HFF-Myc (cell line): ENCODE results near the gene LMX1A.

Experiments used
- DNase-seq: peaks from one replicate; pipeline ENCODE4 v3.0.0-alpha.2; 2011; ENCODE audit warnings: low read depth; ENCODE audit errors: extremely low read depth
- H3K4me3 ChIP-seq: replicated peaks from 2 replicates; pipeline ENCODE4 v1.5.1; 2011; ENCODE audit warnings: low read depth, mild to moderate bottlenecking, control low read depth, low read length
- CTCF ChIP-seq: IDR thresholded peaks from 2 replicates; pipeline ENCODE4 v1.5.1; 2012; ENCODE audit warnings: mild to moderate bottlenecking, low read depth, low read length, control low read depth; ENCODE audit errors: missing control alignments

The LMX1A gene

DNA sequence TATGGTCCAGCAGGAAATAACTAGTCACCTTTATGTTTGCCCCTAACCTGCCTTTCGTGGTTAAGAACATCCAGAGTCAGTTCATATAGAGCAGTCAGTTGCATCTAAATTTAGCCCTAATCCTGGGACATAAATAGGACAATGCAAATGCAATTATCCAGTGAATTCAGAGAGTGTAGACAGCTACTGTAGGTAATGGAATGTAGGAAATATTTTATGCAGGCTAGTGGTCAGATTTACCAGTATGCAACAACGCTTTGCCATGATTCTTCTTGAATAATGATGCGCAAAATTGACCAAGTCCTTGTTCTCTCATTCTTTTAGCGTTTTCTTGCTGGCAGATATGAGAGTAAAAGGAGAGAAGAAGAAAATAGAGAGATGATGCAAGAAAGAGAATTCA is 165.4 kb downstream of the LMX1A start:
- no peak for DNase-seq
- no peak for TF ChIP-seq CTCF
- no peak overlapping the region for H3K4me3 ChIP-seq

DNA sequence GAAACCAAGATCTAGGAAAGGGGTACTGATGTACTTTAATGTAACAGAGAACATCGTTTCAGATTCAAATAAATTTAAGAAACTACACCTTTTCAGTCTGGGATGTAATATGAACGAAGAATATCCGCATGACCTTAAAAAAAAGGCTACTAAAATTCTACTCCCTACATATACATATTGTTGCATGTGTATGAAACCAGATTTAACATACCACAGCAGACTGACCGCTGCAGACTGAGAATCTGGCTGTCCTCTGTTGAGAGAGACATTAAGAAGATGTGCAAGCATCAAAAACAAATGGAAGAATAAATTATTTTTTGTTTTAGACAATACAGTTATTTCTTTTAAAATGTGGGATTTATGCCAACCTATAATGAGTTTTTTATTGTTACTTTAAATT is 166.6 kb downstream of the LMX1A start:
- no peak for TF ChIP-seq CTCF
- DNase-seq, result no peak
- no peak overlapping the region for H3K4me3 ChIP-seq

GRCh38 chr1:165189011-165189410 is 167.5 kb downstream of the LMX1A start:
- TF ChIP-seq CTCF, result no peak
- DNase-seq, result no peak
- H3K4me3 ChIP-seq, result no peak overlapping the region

- H3K4me3 ChIP-seq, result no peak overlapping the region
- TF ChIP-seq CTCF, result no peak
- DNase-seq, result no peak
These were observed 169.2 kb downstream of the LMX1A start for GRCh38 chr1:165187031-165188009.

- H3K4me3 ChIP-seq, result no peak overlapping the region
- TF ChIP-seq CTCF, result no peak
- DNase-seq, result no peak
These were observed 171.2 kb downstream of the LMX1A start for GRCh38 chr1:165185161-165185889.

DNA sequence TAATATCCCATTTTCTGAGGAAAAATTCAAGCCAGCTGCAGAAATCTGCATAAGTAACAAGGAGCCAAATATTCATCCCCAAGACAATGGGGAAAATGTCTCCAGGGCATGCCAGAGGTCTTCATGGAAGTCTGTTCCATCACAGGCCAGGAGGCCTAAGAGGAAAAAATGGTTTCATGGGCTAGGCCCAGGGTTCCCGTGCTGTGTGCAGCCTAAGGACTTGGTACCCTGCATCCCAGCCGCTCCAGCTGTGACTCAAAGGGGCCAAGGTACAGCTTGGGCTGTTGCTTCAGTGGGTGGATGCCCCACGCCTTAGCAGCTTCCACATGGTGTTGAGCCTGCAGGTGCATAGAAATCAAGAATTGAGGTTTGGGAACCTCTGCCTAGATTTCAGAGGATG is 173.5 kb downstream of the LMX1A start:
- no peak for DNase-seq
- H3K4me3 ChIP-seq, result no peak overlapping the region
- TF ChIP-seq CTCF, result no peak
